ENCODE measurements around the gene C1GALT1C1L. TPM values are rescaled to one million over a fixed set of nuclear protein-coding genes. Genes with fewer than 3 reads are reported as not detected.
"Not testable (repeated sequence)": the region's sequence is repeated elsewhere in the genome, so short reads cannot be mapped to it uniquely, and the experiment has no call there.

C1GALT1C1L gene
- total RNA-seq, 2 experiments from 2014 or later = not detected

DNA sequence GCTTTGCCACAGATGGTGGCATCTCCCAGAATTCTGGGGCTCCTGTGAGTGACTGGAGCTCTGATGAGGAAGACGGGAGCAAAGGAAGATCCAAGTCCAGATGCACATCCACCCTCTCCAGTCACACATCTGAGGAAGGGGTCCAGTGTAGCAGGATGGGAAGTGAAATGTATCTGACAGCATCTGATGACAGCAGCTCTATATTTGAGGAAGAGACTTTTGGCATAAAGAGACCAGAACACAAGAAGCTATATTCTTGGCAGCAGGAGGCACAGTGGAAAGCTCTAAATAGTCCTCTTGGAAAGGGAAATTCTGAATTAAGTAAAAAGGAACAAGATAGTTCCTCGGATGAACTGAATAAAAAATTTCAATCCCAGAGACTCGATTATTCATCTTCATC lies 23.5 kb upstream of the C1GALT1C1L start:
- no peaks in the 10 kb centered on the region for H3K36me3 Mint-ChIP-seq (ENCODE audit: low read depth)
- no peaks in the 10 kb centered on the region for H3K4me1 Mint-ChIP-seq (ENCODE audit: low read depth)
- ChIA-PET CTCF (no interaction called here), POLR2A (no interaction called here)
- no peak for ATAC-seq (ENCODE audit: poor library complexity)
- Histone ChIP-seq H3K27me3 (ENCODE audit: control insufficient read depth in 1 of 2, insufficient read depth in 2 of 2, low read length in 2 of 2) (no peaks in the 10 kb centered on the region), H3K36me3 (ENCODE audit: insufficient read depth, low read length) (no peaks in the 10 kb centered on the region), H3K4me3 (ENCODE audit: low read length) (no peak overlapping the region), H3K27ac (ENCODE audit: low read depth in 1 of 2, low read length in 2 of 2) (no peak overlapping the region), H3K4me1 (ENCODE audit: insufficient read depth, low read length) (no peaks in the 10 kb centered on the region), H3K9me3 (ENCODE audit: control insufficient read depth in 1 of 2, insufficient read depth in 1 of 2, low read length in 2 of 2) (no peaks in the 10 kb centered on the region)
- H3K9me3 Mint-ChIP-seq = no peaks in the 10 kb centered on the region
- no peak for DNase-seq
- no peak overlapping the region for H3K27ac Mint-ChIP-seq
- H3K27me3 Mint-ChIP-seq = peaks cover 19% of the 10 kb centered on the region
- H3K4me3 Mint-ChIP-seq = no peak overlapping the region
- TF ChIP-seq, protein P1, sequence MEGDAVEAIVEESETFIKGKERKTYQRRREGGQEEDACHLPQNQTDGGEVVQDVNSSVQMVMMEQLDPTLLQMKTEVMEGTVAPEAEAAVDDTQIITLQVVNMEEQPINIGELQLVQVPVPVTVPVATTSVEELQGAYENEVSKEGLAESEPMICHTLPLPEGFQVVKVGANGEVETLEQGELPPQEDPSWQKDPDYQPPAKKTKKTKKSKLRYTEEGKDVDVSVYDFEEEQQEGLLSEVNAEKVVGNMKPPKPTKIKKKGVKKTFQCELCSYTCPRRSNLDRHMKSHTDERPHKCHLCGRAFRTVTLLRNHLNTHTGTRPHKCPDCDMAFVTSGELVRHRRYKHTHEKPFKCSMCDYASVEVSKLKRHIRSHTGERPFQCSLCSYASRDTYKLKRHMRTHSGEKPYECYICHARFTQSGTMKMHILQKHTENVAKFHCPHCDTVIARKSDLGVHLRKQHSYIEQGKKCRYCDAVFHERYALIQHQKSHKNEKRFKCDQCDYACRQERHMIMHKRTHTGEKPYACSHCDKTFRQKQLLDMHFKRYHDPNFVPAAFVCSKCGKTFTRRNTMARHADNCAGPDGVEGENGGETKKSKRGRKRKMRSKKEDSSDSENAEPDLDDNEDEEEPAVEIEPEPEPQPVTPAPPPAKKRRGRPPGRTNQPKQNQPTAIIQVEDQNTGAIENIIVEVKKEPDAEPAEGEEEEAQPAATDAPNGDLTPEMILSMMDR (IDR thresholded peaks at IDR 0.05) = no peak
- intact Hi-C loops (cut with DNase I, micrococcal nuclease) = no loop called here

DNA sequence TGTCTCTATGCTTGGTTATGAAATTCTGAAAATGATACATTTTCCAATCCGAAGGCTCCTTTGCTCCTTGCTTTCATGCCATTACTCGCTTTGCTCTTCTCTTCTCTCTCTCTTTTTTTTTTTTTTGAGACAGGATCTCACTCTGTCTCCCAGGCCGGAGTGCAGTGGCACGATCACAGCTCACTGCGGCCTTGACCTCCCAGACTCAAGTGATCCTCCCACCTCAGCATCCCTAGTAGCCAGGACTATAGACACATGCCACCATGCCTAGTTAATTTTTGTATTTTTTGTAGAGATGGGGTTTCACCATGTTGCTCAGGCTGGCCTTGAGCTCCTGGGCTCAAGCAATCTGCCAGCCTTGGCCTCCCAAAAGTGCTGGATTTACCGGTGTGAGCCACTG lies 21.9 kb upstream of the C1GALT1C1L start:
- H3K36me3 Mint-ChIP-seq (ENCODE audit: low read depth); intact Hi-C loops (cut with DNase I, micrococcal nuclease); H3K27me3 ChIP-seq (ENCODE audit: control insufficient read depth in 1 of 2, insufficient read depth in 2 of 2, low read length in 2 of 2); H3K4me1 ChIP-seq (ENCODE audit: insufficient read depth, low read length); H3K36me3 ChIP-seq (ENCODE audit: insufficient read depth, low read length); H3K4me1 Mint-ChIP-seq (ENCODE audit: low read depth); H3K9me3 ChIP-seq (ENCODE audit: control insufficient read depth in 1 of 2, insufficient read depth in 1 of 2, low read length in 2 of 2); DNase-seq; H3K27ac Mint-ChIP-seq; CTCF ChIA-PET; H3K4me3 Mint-ChIP-seq; H3K4me3 ChIP-seq (ENCODE audit: low read length); H3K27ac ChIP-seq (ENCODE audit: low read depth in 1 of 2, low read length in 2 of 2); H3K9me3 Mint-ChIP-seq; ATAC-seq (ENCODE audit: poor library complexity): not testable (repeated sequence)
- H3K27me3 Mint-ChIP-seq = peaks cover 14% of the 10 kb centered on the region
- POLR2A ChIA-PET = interaction anchor here (0.6 kb wide), 1 partner anchor 1347 kb away, joined by 3 read pairs; no protein-coding TSS in a partner anchor

DNA sequence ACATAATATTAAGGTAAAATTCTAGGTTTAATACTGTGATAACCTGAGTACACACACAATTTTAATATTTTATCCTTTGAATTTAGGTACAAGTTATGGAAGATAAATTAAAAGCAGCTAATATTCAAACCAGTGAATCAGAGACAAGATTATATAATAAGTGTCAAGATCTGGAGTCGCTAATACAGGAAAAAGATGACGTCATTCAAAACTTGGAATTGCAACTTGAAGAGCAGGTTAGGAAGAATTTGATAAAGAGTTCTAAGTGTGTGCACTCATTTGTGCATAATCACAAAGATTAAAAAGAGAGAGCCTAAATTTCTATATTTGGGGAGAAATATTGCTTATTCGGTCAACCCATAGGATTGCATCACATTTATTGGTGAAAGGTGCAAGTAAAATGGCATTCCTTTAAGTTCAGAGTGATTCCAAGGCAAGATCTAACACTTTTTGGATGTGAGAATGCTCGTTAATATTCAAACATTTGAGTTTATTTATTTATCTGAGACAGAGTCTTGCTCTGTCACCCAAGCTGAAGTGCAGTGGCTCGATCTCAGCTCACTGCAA lies 16.3 kb upstream of the C1GALT1C1L start:
- Histone ChIP-seq H3K27ac (ENCODE audit: low read depth in 1 of 2, low read length in 2 of 2) (no peak overlapping the region), H3K4me1 (ENCODE audit: insufficient read depth, low read length) (no peaks in the 10 kb centered on the region), H3K4me3 (ENCODE audit: low read length) (no peak overlapping the region), H3K27me3 (ENCODE audit: control insufficient read depth in 1 of 2, insufficient read depth in 2 of 2, low read length in 2 of 2) (peaks cover 0 to 3% of the 10 kb centered on the region in 2 experiments), H3K36me3 (ENCODE audit: insufficient read depth, low read length) (no peaks in the 10 kb centered on the region), H3K9me3 (ENCODE audit: control insufficient read depth in 1 of 2, insufficient read depth in 1 of 2, low read length in 2 of 2) (no peaks in the 10 kb centered on the region)
- Mint-ChIP-seq H3K27me3 (peaks cover 39% of the 10 kb centered on the region), H3K4me3 (no peak overlapping the region), H3K36me3 (ENCODE audit: low read depth) (no peaks in the 10 kb centered on the region), H3K4me1 (ENCODE audit: low read depth) (no peaks in the 10 kb centered on the region), H3K9me3 (no peaks in the 10 kb centered on the region), H3K27ac (no peak overlapping the region)
- no peak for ATAC-seq (ENCODE audit: poor library complexity)
- DNase-seq = no peak
- TF ChIP-seq, protein P1 (IDR thresholded peaks at IDR 0.05) = no peak
- POLR2A ChIA-PET = no interaction called here
- CTCF ChIA-PET = no interaction called here
- intact Hi-C loops (cut with DNase I, micrococcal nuclease) = no loop called here

GRCh38 chr2:43689999-43690398 lies 13.8 kb upstream of the C1GALT1C1L start:
- Mint-ChIP-seq H3K27ac (no peak overlapping the region), H3K36me3 (ENCODE audit: low read depth) (no peaks in the 10 kb centered on the region), H3K9me3 (no peaks in the 10 kb centered on the region), H3K4me1 (ENCODE audit: low read depth) (no peaks in the 10 kb centered on the region), H3K4me3 (no peak overlapping the region), H3K27me3 (peaks cover 32% of the 10 kb centered on the region)
- Histone ChIP-seq H3K9me3 (ENCODE audit: control insufficient read depth in 1 of 2, insufficient read depth in 1 of 2, low read length in 2 of 2) (no peaks in the 10 kb centered on the region), H3K4me1 (ENCODE audit: insufficient read depth, low read length) (no peaks in the 10 kb centered on the region), H3K36me3 (ENCODE audit: insufficient read depth, low read length) (no peaks in the 10 kb centered on the region), H3K4me3 (ENCODE audit: low read length) (no peak overlapping the region), H3K27me3 (ENCODE audit: control insufficient read depth in 1 of 2, insufficient read depth in 2 of 2, low read length in 2 of 2) (peaks cover 0 to 3% of the 10 kb centered on the region in 2 experiments), H3K27ac (ENCODE audit: low read depth in 1 of 2, low read length in 2 of 2) (no peak overlapping the region)
- ATAC-seq (ENCODE audit: poor library complexity) (no peak), DNase-seq (no peak)
- TF ChIP-seq, protein P1 (IDR thresholded peaks at IDR 0.05) = no peak
- ChIA-PET POLR2A (no interaction called here), CTCF (no interaction called here)
- intact Hi-C loops (cut with DNase I, micrococcal nuclease) = no loop called here
